PC-9 (cell line): ENCODE results near the gene GRIK3. TPM values are rescaled to one million over a fixed set of nuclear protein-coding genes. Genes with fewer than 3 reads are reported as not detected.

Experiments
- BruUV-seq: library from RNA; stranded (reverse); fragments of 400-500 nt; replicated peaks from 2 replicates; lab custom pipeline; 2021; lab: Mats Ljungman, UMichigan
- CTCF ChIA-PET: fragments of 300-600 bp; sonication (Branson Sonifier 250); formaldehyde crosslinking; loops from one replicate; lab custom pipeline; 2022; ENCODE audit warnings: antibody characterized with exemption; lab: Charles Lee
- POLR2A ChIA-PET: fragments of 300-600 bp; sonication (Branson Sonifier 250); formaldehyde crosslinking; loops from one replicate; lab custom pipeline; 2022; ENCODE audit warnings: antibody characterized with exemption; ENCODE audit not compliant: unreplicated experiment; lab: Charles Lee
- DNase-seq, 2 experiments: peaks; one replicate each; pipeline versions ENCODE4 v3.0.0 to v3.0.0-alpha.2; 2015 to 2022; ENCODE audit warnings: mixed read lengths in 1 of 2
- H2AFZ ChIP-seq: fragments of 200-600 bp; sonication (generic); 2 replicates; pipeline ENCODE4 v1.8.1; 2017; ENCODE audit warnings: antibody characterized with exemption
- H3F3A ChIP-seq: fragments of 200-600 bp; sonication (generic); 2 replicates; pipeline ENCODE4 v1.8.1; 2017; ENCODE audit warnings: antibody characterized with exemption, mild to moderate bottlenecking, low read depth; ENCODE audit not compliant: insufficient read depth
- H3K27ac ChIP-seq: fragments of 200-600 bp; sonication (generic); 2 replicates; pipeline ENCODE4 v1.6.1; 2016; ENCODE audit warnings: mixed run types
- H3K27me3 ChIP-seq: fragments of 200-600 bp; sonication (generic); 2 replicates; pipeline ENCODE4 v1.6.1; 2016; ENCODE audit warnings: low read depth, mixed run types; ENCODE audit not compliant: insufficient read depth
- H3K36me3 ChIP-seq: fragments of 200-600 bp; sonication (generic); 2 replicates; pipeline ENCODE4 v1.6.1; 2016; ENCODE audit warnings: low read depth, mixed run types
- H3K4me1 ChIP-seq: fragments of 200-600 bp; sonication (generic); replicated peaks from 2 replicates; pipeline ENCODE4 v1.6.1; 2016; ENCODE audit warnings: mixed run types; ENCODE audit not compliant: insufficient read depth
- H3K4me2 ChIP-seq: fragments of 200-600 bp; sonication (generic); 2 replicates; pipeline ENCODE4 v1.6.1; 2017; ENCODE audit warnings: mixed run types
- H3K4me3 ChIP-seq: fragments of 200-600 bp; sonication (generic); 2 replicates; pipeline ENCODE4 v1.6.1; 2016; ENCODE audit warnings: mixed run types
- H3K79me2 ChIP-seq: fragments of 200-600 bp; sonication (generic); 2 replicates; pipeline ENCODE4 v1.6.1; 2017; ENCODE audit warnings: low read depth, mixed run types
- H3K9me2 ChIP-seq: fragments of 200-600 bp; sonication (generic); 2 replicates; pipeline ENCODE4 v1.8.1; 2017; ENCODE audit warnings: mild to moderate bottlenecking; ENCODE audit not compliant: insufficient read depth
- H3K9me3 ChIP-seq: fragments of 200-600 bp; sonication (generic); 2 replicates; pipeline ENCODE4 v1.8.1; 2016; ENCODE audit warnings: low read depth; ENCODE audit not compliant: insufficient read depth
- H4K20me1 ChIP-seq: fragments of 200-600 bp; sonication (generic); 2 replicates; pipeline ENCODE4 v1.8.1; 2017; ENCODE audit not compliant: insufficient read depth
- EZH2 ChIP-seq: fragments of 200-600 bp; sonication (generic); IDR thresholded peaks from 2 replicates; pipeline ENCODE4 v1.8.0; 2017; ENCODE audit warnings: antibody characterized with exemption, low read depth
- intact Hi-C: fragments of 100-400 bp; cut with micrococcal nuclease; formaldehyde crosslinking; loops from one replicate; pipeline ENCODE4 v1.10.0; 2022; ENCODE audit not compliant: unreplicated experiment
- total RNA-seq: library from RNA; stranded (reverse); gene quantifications from 2 replicates; pipeline ENCODE4 v1.2.3, GENCODE V29; 2021
- TF ChIP-seq, protein P1 (sequence below): fragments of 200-600 bp; sonication (generic); conservative IDR thresholded peaks from 2 replicates; pipeline ENCODE4 v1.6.1; 2017; ENCODE audit warnings: mixed run types, antibody characterized with exemption, mild to moderate bottlenecking, moderate library complexity

GRIK3 gene
- total RNA-seq, 1 experiment from 2014 or later, result not detected

DNA sequence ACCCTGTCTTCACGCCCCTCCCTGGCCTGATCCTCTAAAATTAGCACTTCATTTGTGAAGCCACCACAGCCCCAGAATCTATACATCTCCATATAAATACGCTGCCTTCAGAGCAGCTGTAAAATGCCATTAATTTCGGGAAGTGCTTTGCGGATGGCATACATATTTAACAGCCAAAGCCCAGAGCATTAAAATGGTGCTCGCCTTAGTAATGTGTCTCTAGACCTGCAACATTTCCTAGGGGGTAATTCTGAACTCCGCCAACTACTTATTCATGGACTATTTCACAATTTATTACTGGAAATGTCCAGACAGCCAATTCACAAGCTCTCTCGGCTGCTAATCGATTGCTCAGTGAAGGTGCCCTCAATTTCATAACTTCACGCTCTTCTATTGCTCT, 189.4 kb downstream of the GRIK3 start:
- Histone ChIP-seq H3K9me3 (no peaks in the 10 kb centered on the region), H3K79me2 (no peaks in the 10 kb centered on the region), H3F3A (no peaks in the 10 kb centered on the region), H3K4me3 (no peak overlapping the region), H3K27ac (no peak overlapping the region), H3K4me2 (no peak overlapping the region), H3K4me1 (0 out of 2 replicates have a peak, but pooled peaks cover 6% of the 10 kb centered on the region), H3K27me3 (peaks cover 22% of the 10 kb centered on the region; the same call in 1 of the 2 replicates), H4K20me1 (no peaks in the 10 kb centered on the region), H3K36me3 (no peaks in the 10 kb centered on the region), H3K9me2 (no peaks in the 10 kb centered on the region), H2AFZ (no peak overlapping the region)
- DNase-seq, result no peak
- intact Hi-C loops, result no loop called here
- POLR2A ChIA-PET, result no interaction called here
- CTCF ChIA-PET, result no interaction called here
- no TSS peak for BruUV-seq
- no peak for TF ChIP-seq EZH2
- TF ChIP-seq, protein P1, sequence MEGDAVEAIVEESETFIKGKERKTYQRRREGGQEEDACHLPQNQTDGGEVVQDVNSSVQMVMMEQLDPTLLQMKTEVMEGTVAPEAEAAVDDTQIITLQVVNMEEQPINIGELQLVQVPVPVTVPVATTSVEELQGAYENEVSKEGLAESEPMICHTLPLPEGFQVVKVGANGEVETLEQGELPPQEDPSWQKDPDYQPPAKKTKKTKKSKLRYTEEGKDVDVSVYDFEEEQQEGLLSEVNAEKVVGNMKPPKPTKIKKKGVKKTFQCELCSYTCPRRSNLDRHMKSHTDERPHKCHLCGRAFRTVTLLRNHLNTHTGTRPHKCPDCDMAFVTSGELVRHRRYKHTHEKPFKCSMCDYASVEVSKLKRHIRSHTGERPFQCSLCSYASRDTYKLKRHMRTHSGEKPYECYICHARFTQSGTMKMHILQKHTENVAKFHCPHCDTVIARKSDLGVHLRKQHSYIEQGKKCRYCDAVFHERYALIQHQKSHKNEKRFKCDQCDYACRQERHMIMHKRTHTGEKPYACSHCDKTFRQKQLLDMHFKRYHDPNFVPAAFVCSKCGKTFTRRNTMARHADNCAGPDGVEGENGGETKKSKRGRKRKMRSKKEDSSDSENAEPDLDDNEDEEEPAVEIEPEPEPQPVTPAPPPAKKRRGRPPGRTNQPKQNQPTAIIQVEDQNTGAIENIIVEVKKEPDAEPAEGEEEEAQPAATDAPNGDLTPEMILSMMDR, result no peak

DNA sequence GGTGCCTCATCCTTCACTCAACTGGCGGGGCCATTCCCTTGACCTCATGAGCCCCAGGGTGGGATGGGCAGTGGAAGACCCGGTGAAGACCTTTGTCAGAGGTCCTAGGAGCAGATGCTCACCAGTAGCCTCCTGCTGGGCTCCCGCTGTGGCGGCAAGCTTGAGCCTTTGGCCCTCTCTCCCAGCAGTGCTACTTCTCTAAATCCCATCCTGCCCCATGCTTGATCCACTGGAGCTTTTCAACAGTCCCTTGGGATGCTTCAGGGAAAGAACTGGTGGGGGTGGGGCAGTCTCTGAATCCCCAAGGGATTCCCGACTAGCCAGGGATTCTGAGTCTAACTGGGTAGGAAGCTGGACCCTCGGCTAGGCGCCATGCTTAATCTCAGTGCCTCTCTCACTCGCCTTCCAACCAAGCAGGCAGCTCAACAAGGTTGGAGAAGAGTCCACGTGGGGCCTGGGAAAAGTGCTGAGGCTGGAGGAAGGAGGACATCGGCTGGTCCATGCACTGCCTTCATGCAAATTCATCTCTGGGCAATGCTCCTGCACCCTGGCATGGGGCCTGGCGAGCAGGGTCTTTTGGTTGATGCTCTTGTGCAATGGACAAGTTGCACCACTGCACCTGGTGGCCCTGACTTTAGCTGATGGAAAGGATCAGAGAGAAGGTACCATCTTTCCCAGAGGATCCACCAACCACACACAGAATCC, 190.3 kb downstream of the GRIK3 start:
- TF ChIP-seq EZH2, result no peak
- TF ChIP-seq, protein P1, result no peak
- intact Hi-C loops, result no loop called here

DNA sequence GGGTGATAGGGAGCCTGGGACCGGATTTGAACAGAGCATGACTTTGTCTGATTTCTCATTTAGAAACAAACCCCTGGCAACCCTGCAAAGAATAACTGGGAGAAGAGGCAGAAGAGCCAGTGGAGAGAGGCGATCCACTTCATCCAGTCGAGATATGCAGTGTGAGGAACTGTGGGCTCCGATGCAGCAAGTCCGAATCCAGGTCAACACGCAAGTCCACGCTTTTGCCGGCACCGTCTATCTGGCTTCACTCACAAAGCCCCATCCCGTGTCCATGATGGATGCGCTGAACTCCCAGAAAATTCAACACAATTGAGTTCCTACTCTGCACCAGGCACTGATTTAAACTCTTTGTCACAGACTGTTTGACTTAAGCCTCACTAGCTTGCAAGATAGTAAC, 191.3 kb downstream of the GRIK3 start:
- Histone ChIP-seq H3K4me2 (no peak overlapping the region), H3K4me1 (no peaks in the 10 kb centered on the region), H3F3A (no peaks in the 10 kb centered on the region), H4K20me1 (no peaks in the 10 kb centered on the region), H3K9me2 (no peaks in the 10 kb centered on the region), H3K79me2 (no peaks in the 10 kb centered on the region), H3K27ac (no peak overlapping the region), H3K4me3 (no peak overlapping the region), H2AFZ (no peak overlapping the region), H3K9me3 (no peaks in the 10 kb centered on the region), H3K36me3 (no peaks in the 10 kb centered on the region), H3K27me3 (peaks cover 25% of the 10 kb centered on the region; the same call in 1 of the 2 replicates)
- DNase-seq, result no peak
- BruUV-seq, result no TSS peak
- ChIA-PET CTCF (no interaction called here), POLR2A (no interaction called here)
- TF ChIP-seq EZH2, result no peak
- TF ChIP-seq, protein P1, result no peak
- intact Hi-C loops, result no loop called here

More for the DNA sequence above, 190.3 kb downstream of the GRIK3 start:
- Histone ChIP-seq H2AFZ (no peak overlapping the region), H3F3A (no peaks in the 10 kb centered on the region), H3K79me2 (no peaks in the 10 kb centered on the region), H3K36me3 (no peaks in the 10 kb centered on the region), H3K4me1 (0 out of 2 replicates have a peak, but pooled peaks cover 6% of the 10 kb centered on the region), H3K9me3 (no peaks in the 10 kb centered on the region), H3K4me2 (no peak overlapping the region), H3K9me2 (no peaks in the 10 kb centered on the region), H3K27me3 (peaks cover 21% of the 10 kb centered on the region; the same call in 1 of the 2 replicates), H3K4me3 (no peak overlapping the region), H4K20me1 (no peaks in the 10 kb centered on the region), H3K27ac (no peak overlapping the region)
- ChIA-PET CTCF (no interaction called here), POLR2A (no interaction called here)
- no TSS peak for BruUV-seq
- no peak for DNase-seq
